HCT116 (cell line): Measurements from ENCODE around the gene TRIM38. TPM values are rescaled to one million over a fixed set of nuclear protein-coding genes. Genes with fewer than 3 reads are reported as not detected.

Source experiments
- ATAC-seq: fragments of 200-7000 bp; cut with Tn5 transposase; 2 replicates; pipeline ENCODE4 v1.9.1; 2020; ENCODE audit warnings: mild to moderate bottlenecking, moderate library complexity
- BruUV-seq: library from RNA; stranded (reverse); fragments of 400-500 nt; replicated peaks from 2 replicates; lab custom pipeline; 2021; lab: Mats Ljungman, UMichigan
- CTCF ChIA-PET: fragments of 300-600 bp; sonication (Branson Sonifier 250); formaldehyde crosslinking; loops from one replicate; lab custom pipeline; 2021; ENCODE audit warnings: antibody characterized with exemption; lab: Charles Lee
- POLR2A ChIA-PET: fragments of 300-600, 350-600 bp; sonication (Branson Sonifier 250); formaldehyde crosslinking; loops from one replicate; lab custom pipeline; 2021; ENCODE audit warnings: antibody characterized with exemption; lab: Charles Lee
- RAD21 ChIA-PET, 2 experiments: fragments of 300-600 bp; sonication (Branson Sonifier 250); formaldehyde crosslinking; loops; one replicate each; lab custom pipeline; 2023; ENCODE audit warnings: low total read pairs in 2 of 2; ENCODE audit not compliant: uncharacterized antibody in 2 of 2, unreplicated experiment in 2 of 2, low non-redundant PET in 1 of 2; lab: Charles Lee
- DNase-seq: peaks from one replicate; pipeline ENCODE4 v3.0.0-alpha.2; 2010; ENCODE audit warnings: low read depth, low spot score
- H2AFZ ChIP-seq: fragments of 200-600 bp; shearing (Covaris generic), sonication (generic); 2 replicates; pipeline ENCODE4 v1.6.1; 2017; ENCODE audit warnings: low read depth, mixed run types, mixed read lengths, antibody characterized with exemption, low read length; ENCODE audit not compliant: poor library complexity, severe bottlenecking
- H3K27ac ChIP-seq: 2 replicates; pipeline ENCODE4 v1.5.1; 2012; ENCODE audit warnings: low read depth, low read length
- H3K27me3 ChIP-seq: fragments of 200-600 bp; sonication (generic); 2 replicates; pipeline ENCODE4 v1.6.1; 2016; ENCODE audit warnings: mixed run types, low read length, mixed read lengths; ENCODE audit not compliant: insufficient read depth
- H3K36me3 ChIP-seq, 2 experiments: fragments of 200-500 bp in 1 of 2; fragments of 200-600 bp in 1 of 2; sonication (Bioruptor generic) in 1 of 2; sonication (generic) in 1 of 2; 2 replicates each; pipeline versions ENCODE4 v1.5.1 to v1.6.1; 2014 to 2016; ENCODE audit warnings: low read length in 2 of 2, inconsistent platforms in 1 of 2, mixed read lengths in 1 of 2, mixed run types in 1 of 2; ENCODE audit not compliant: insufficient read depth in 2 of 2, control insufficient read depth in 1 of 2
- H3K4me1 ChIP-seq, 2 experiments: fragments of 200-600 bp in 1 of 2; sonication (generic) in 1 of 2; 2 replicates each; pipeline versions ENCODE4 v1.5.1 to v1.6.1; 2012 to 2017; ENCODE audit warnings: low read length in 2 of 2, inconsistent platforms in 1 of 2, mild to moderate bottlenecking in 1 of 2, mixed read lengths in 1 of 2, mixed run types in 1 of 2, moderate library complexity in 1 of 2; ENCODE audit not compliant: insufficient read depth in 2 of 2, control insufficient read depth in 1 of 2
- H3K4me2 ChIP-seq: fragments of 200-600 bp; sonication (generic); 2 replicates; pipeline ENCODE4 v1.6.1; 2017; ENCODE audit warnings: mixed run types, low read length, mixed read lengths
- H3K4me3 ChIP-seq, 2 experiments: fragments of 200-600 bp in 1 of 2; sonication (generic) in 1 of 2; replicated peaks in 1 of 2; 2 replicates each; pipeline ENCODE4 v1.5.1; 2011 to 2016; ENCODE audit warnings: low read length in 2 of 2, control low read depth in 1 of 2, low read depth in 1 of 2, mild to moderate bottlenecking in 1 of 2, mixed read lengths in 1 of 2, mixed run types in 1 of 2
- H3K79me2 ChIP-seq: fragments of 200-600 bp; sonication (generic); 2 replicates; pipeline ENCODE4 v1.6.1; 2017; ENCODE audit warnings: mild to moderate bottlenecking, mixed run types, low read length, moderate library complexity, mixed read lengths; ENCODE audit not compliant: insufficient read depth
- H3K9ac ChIP-seq: fragments of 200-600 bp; sonication (generic); 2 replicates; pipeline ENCODE4 v1.6.1; 2016; ENCODE audit warnings: low read length, mixed read lengths
- H3K9me2 ChIP-seq: fragments of 200-600 bp; sonication (generic), shearing (Covaris generic); 2 replicates; pipeline ENCODE4 v1.6.1; 2017; ENCODE audit warnings: mixed run types, mild to moderate bottlenecking, moderate library complexity; ENCODE audit not compliant: insufficient read depth
- H3K9me3 ChIP-seq, 2 experiments: fragments of 200-500 bp in 1 of 2; fragments of 200-600 bp in 1 of 2; sonication (Bioruptor generic) in 1 of 2; sonication (generic) in 1 of 2; 2 replicates each; pipeline ENCODE4 v1.6.1; 2014 to 2017; ENCODE audit warnings: low read length in 2 of 2, mixed read lengths in 2 of 2, inconsistent platforms in 1 of 2, low read depth in 1 of 2, mild to moderate bottlenecking in 1 of 2, mixed run types in 1 of 2, moderate library complexity in 1 of 2; ENCODE audit not compliant: control insufficient read depth in 1 of 2, insufficient read depth in 1 of 2
- H4K20me1 ChIP-seq: fragments of 200-600 bp; sonication (generic), shearing (Covaris generic); 2 replicates; pipeline ENCODE4 v1.6.1; 2017; ENCODE audit warnings: mixed run types, mild to moderate bottlenecking, moderate library complexity; ENCODE audit not compliant: insufficient read depth
- CBX3 ChIP-seq: IDR thresholded peaks from 2 replicates; pipeline ENCODE4 v1.6.1; 2012; ENCODE audit warnings: low read depth
- CEBPB ChIP-seq: IDR thresholded peaks from 2 replicates; pipeline ENCODE4 v1.6.1; 2012; ENCODE audit warnings: low read depth
- EGR1 ChIP-seq: IDR thresholded peaks from 2 replicates; pipeline ENCODE4 v1.6.1; 2012; ENCODE audit warnings: low read depth
- ELF1 ChIP-seq: IDR thresholded peaks from 2 replicates; pipeline ENCODE4 v1.6.1; 2012; ENCODE audit warnings: low read depth, borderline replicate concordance
- EZH2 ChIP-seq: fragments of 200-600 bp; sonication (generic); IDR thresholded peaks from 2 replicates; pipeline ENCODE4 v1.6.1; 2017; ENCODE audit warnings: antibody characterized with exemption, mixed run types
- EZH2phosphoT487 ChIP-seq: fragments of 200-600 bp; IDR thresholded peaks from 2 replicates; pipeline ENCODE4 v1.6.1; 2018; ENCODE audit warnings: antibody characterized with exemption, borderline replicate concordance
- MAX ChIP-seq: IDR thresholded peaks from 2 replicates; pipeline ENCODE4 v1.6.1; 2012
- POLR2A ChIP-seq: IDR thresholded peaks from 2 replicates; pipeline ENCODE4 v1.7.0; 2011; ENCODE audit warnings: borderline replicate concordance; ENCODE audit not compliant: insufficient read depth, insufficient read length; ENCODE audit errors: extremely low read depth
- SRF ChIP-seq: IDR thresholded peaks from 2 replicates; pipeline ENCODE4 v1.6.1; 2012; ENCODE audit warnings: low read depth
- TCF7L2 ChIP-seq: IDR thresholded peaks from 2 replicates; pipeline ENCODE4 v1.7.0; 2011; ENCODE audit warnings: borderline replicate concordance, inconsistent platforms; ENCODE audit not compliant: insufficient read depth, insufficient read length; ENCODE audit errors: extremely low read depth
- ZNF274 ChIP-seq: fragments of 200-500 bp; sonication (Bioruptor generic); IDR thresholded peaks from 2 replicates; pipeline ENCODE4 v1.6.1; 2014; ENCODE audit warnings: mild to moderate bottlenecking, low read depth, low read length, inconsistent platforms
- intact Hi-C: fragments of 100-400 bp; cut with micrococcal nuclease; formaldehyde crosslinking; loops from 2 replicates; pipeline ENCODE4 v1.10.0; 2022
- total RNA-seq: library from RNA; stranded (reverse); gene quantifications from one replicate; pipeline ENCODE4 v1.2.1, GENCODE V29; 2021; ENCODE audit not compliant: unreplicated experiment
- TF ChIP-seq, protein P1 (sequence below): IDR thresholded peaks from 2 replicates; pipeline ENCODE4 v1.6.1; 2012
- TF ChIP-seq, protein P2 (sequence below), 3 experiments: fragments of 200-600 bp in 1 of 3; sonication (generic) in 1 of 3; IDR thresholded peaks in 2 of 3; conservative IDR thresholded peaks in 1 of 3; 2 replicates each; pipeline ENCODE4 v1.5.1; 2012 to 2017; ENCODE audit warnings: low read depth in 2 of 3, low read length in 2 of 3, antibody characterized with exemption in 1 of 3, borderline replicate concordance in 1 of 3, control low read depth in 1 of 3, mild to moderate bottlenecking in 1 of 3, mixed read lengths in 1 of 3, mixed run types in 1 of 3, moderate library complexity in 1 of 3; ENCODE audit not compliant: insufficient read depth in 1 of 3
- TF ChIP-seq, protein P3 (sequence below): IDR thresholded peaks from 2 replicates; pipeline ENCODE4 v1.6.1; 2011; ENCODE audit warnings: mild to moderate bottlenecking, low read length, moderate library complexity; ENCODE audit not compliant: insufficient replicate concordance; ENCODE audit errors: extremely low read depth

Gene TRIM38
- total RNA-seq, 1 experiment from 2014 or later, result 9.6 TPM

DNA sequence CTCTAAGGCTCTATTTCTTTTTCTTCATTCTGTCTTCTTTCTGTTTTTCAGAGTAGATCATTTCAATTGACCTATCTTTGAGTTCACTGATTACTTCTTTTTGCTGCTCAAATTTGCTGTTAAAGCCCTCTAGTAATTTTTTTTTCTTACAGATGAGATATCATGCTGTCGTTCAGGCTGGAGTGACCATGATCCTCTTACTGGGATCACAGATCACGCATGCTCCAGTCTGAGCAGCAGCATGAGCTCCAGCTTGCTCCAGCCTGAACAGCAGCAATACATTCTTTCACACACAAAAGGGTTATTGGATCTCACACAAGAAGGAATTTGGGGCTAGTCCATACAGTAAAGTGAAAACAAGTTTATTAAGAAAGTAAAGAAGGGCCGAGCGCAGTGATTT is 12.3 kb upstream of the TRIM38 start:
- Histone ChIP-seq H3K4me2 (no peak overlapping the region), H4K20me1 (no peaks in the 10 kb centered on the region), H3K9ac (no peak overlapping the region), H3K27me3 (no peaks in the 10 kb centered on the region), H3K4me1 (no peaks in the 10 kb centered on the region), H3K27ac (no peak overlapping the region), H3K79me2 (no peaks in the 10 kb centered on the region), H3K4me3 (no peak overlapping the region), H3K9me2 (no peaks in the 10 kb centered on the region), H3K36me3 (no peaks in the 10 kb centered on the region), H3K9me3 (no peaks in the 10 kb centered on the region), H2AFZ (no peak overlapping the region)
- ChIA-PET CTCF (no interaction called here), RAD21 (no interaction called here), POLR2A (no interaction called here)
- ATAC-seq (no peak), DNase-seq (no peak)
- intact Hi-C loops, result no loop called here
- TF ChIP-seq ELF1 (no peak), MAX (no peak), CBX3 (no peak), TCF7L2 (no peak), POLR2A (no peak), CEBPB (no peak), SRF (no peak), ZNF274 (no peak), EZH2 (no peak), EZH2phosphoT487 (no peak), EGR1 (no peak)
- TF ChIP-seq, protein P1, sequence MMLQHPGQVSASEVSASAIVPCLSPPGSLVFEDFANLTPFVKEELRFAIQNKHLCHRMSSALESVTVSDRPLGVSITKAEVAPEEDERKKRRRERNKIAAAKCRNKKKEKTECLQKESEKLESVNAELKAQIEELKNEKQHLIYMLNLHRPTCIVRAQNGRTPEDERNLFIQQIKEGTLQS, result no peak
- TF ChIP-seq, protein P2, sequence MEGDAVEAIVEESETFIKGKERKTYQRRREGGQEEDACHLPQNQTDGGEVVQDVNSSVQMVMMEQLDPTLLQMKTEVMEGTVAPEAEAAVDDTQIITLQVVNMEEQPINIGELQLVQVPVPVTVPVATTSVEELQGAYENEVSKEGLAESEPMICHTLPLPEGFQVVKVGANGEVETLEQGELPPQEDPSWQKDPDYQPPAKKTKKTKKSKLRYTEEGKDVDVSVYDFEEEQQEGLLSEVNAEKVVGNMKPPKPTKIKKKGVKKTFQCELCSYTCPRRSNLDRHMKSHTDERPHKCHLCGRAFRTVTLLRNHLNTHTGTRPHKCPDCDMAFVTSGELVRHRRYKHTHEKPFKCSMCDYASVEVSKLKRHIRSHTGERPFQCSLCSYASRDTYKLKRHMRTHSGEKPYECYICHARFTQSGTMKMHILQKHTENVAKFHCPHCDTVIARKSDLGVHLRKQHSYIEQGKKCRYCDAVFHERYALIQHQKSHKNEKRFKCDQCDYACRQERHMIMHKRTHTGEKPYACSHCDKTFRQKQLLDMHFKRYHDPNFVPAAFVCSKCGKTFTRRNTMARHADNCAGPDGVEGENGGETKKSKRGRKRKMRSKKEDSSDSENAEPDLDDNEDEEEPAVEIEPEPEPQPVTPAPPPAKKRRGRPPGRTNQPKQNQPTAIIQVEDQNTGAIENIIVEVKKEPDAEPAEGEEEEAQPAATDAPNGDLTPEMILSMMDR (IDR thresholded peaks at IDR 0.05 in 2 of 3, conservative IDR thresholded peaks at IDR 0.05 in 1 of 3; ENCODE audit: borderline replicate concordance in 1 of 3, insufficient read depth in 1 of 3, low read depth in 2 of 3, low read length in 2 of 3), result no peak
- TF ChIP-seq, protein P3, sequence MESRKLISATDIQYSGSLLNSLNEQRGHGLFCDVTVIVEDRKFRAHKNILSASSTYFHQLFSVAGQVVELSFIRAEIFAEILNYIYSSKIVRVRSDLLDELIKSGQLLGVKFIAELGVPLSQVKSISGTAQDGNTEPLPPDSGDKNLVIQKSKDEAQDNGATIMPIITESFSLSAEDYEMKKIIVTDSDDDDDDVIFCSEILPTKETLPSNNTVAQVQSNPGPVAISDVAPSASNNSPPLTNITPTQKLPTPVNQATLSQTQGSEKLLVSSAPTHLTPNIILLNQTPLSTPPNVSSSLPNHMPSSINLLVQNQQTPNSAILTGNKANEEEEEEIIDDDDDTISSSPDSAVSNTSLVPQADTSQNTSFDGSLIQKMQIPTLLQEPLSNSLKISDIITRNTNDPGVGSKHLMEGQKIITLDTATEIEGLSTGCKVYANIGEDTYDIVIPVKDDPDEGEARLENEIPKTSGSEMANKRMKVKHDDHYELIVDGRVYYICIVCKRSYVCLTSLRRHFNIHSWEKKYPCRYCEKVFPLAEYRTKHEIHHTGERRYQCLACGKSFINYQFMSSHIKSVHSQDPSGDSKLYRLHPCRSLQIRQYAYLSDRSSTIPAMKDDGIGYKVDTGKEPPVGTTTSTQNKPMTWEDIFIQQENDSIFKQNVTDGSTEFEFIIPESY, result no peak
- no TSS peak for BruUV-seq
